ENCODE results near the gene PAQR3. TPM values are rescaled to one million over a fixed set of nuclear protein-coding genes. Genes with fewer than 3 reads are reported as not detected.

PAQR3 gene
- total RNA-seq, 1 donor from 2014 or later = 10.6 TPM

GRCh38 chr4:78971326-78971725 is 32.1 kb upstream of the PAQR3 start:
- peak overlapping the region; percentile 11 for H3K27ac ChIP-seq
- H3K9me3 ChIP-seq = no peaks in the 10 kb centered on the region
- DNase-seq (ENCODE audit: extremely low spot score in 2 of 2) = no peak
- no peak for TF ChIP-seq POLR2A (IDR thresholded peaks at IDR 0.05)
- peak in 1 of 2 donors; percentile 78 for TF ChIP-seq POLR2AphosphoS5 (IDR thresholded peaks at IDR 0.05; ENCODE audit: insufficient read depth in 1 of 2, low read depth in 1 of 2)
- TF ChIP-seq CTCF (IDR thresholded peaks at IDR 0.05) = no peak
- no peaks in the 10 kb centered on the region for H3K4me1 ChIP-seq
- intact Hi-C loops (cut with DNase I) = no loop called here
- no peak overlapping the region for H3K4me3 ChIP-seq
- no peaks in the 10 kb centered on the region for H3K27me3 ChIP-seq
- no peaks in the 10 kb centered on the region for H3K36me3 ChIP-seq

DNA sequence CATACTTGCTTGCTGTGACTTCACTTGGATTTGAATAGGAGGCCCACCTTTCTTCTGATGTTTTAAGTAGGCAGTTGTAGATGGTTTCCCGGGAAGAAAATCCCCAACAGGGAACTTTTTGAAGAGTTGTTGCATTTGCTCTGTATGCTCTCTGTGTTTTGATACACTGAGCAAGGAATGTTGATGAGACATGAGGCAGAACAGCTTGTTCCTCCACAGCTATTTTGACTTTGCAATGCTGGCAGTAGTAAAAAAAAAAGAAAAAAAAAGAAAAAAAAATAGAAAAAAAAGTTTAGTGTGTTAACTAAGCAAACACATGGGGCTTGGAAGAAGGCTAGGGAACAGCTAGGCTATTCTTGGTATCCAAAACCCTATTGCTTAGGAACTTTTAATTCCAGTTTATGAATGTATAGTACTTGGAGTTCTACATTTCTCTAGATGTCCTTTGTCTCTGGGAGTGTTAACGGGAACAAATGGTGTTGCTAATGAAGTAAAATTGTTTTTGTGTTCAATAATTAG is 23.4 kb upstream of the PAQR3 start:
- intact Hi-C loops (cut with DNase I) = no loop called here
- peak in 1 of 2 donors; percentile 89 for TF ChIP-seq POLR2AphosphoS5 (IDR thresholded peaks at IDR 0.05; ENCODE audit: insufficient read depth in 1 of 2, low read depth in 1 of 2)
- TF ChIP-seq CTCF (IDR thresholded peaks at IDR 0.05) = no peak
- no peak for DNase-seq (ENCODE audit: extremely low spot score in 2 of 2)
- Histone ChIP-seq H3K27ac (peak overlapping the region; percentile 70), H3K4me3 (no peak overlapping the region), H3K9me3 (no peaks in the 10 kb centered on the region), H3K4me1 (no peaks in the 10 kb centered on the region), H3K27me3 (no peaks in the 10 kb centered on the region), H3K36me3 (no peaks in the 10 kb centered on the region)

DNA sequence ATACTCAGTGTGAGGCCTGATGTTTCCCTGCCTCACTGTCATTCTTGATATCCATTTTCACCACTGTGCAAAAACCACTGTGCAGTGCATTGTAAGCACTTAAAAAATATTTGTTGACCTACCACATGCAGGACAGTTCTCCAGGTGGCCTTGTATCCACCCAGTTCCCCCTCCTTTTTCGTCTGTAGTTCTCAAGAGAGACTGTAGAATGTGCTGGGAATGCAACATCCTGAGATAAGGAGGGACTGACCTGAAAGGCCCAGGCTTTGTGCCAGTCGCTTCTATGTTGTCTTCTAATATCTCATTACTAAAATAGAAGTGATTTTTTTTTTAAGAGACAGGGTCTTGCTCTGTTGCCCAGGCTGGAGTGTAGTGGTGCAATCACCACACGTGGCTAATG is 21.7 kb upstream of the PAQR3 start:
- no peak overlapping the region for H3K4me3 ChIP-seq
- H3K27me3 ChIP-seq = no peaks in the 10 kb centered on the region
- no peaks in the 10 kb centered on the region for H3K4me1 ChIP-seq
- no peak for DNase-seq (ENCODE audit: extremely low spot score in 2 of 2)
- intact Hi-C loops (cut with DNase I) = no loop called here
- H3K36me3 ChIP-seq = no peaks in the 10 kb centered on the region
- no peak for TF ChIP-seq CTCF (IDR thresholded peaks at IDR 0.05)
- H3K27ac ChIP-seq = no peak overlapping the region
- no peaks in the 10 kb centered on the region for H3K9me3 ChIP-seq

GRCh38 chr4:78956975-78957374 is 17.7 kb upstream of the PAQR3 start:
- TF ChIP-seq POLR2A (IDR thresholded peaks at IDR 0.05) = no peak
- TF ChIP-seq CTCF (IDR thresholded peaks at IDR 0.05) = no peak
- no peak for TF ChIP-seq POLR2AphosphoS5 (IDR thresholded peaks at IDR 0.05; ENCODE audit: insufficient read depth in 1 of 2, low read depth in 1 of 2)
- DNase-seq (ENCODE audit: extremely low spot score in 2 of 2) = no peak
- H3K27ac ChIP-seq = no peak overlapping the region
- no peak overlapping the region for H3K4me3 ChIP-seq
- intact Hi-C loops (cut with DNase I) = loop anchor here (10.0 kb wide), 1 partner anchor 1248 kb away; no protein-coding TSS in a partner anchor
- no peaks in the 10 kb centered on the region for H3K27me3 ChIP-seq
- no peaks in the 10 kb centered on the region for H3K4me1 ChIP-seq
- H3K9me3 ChIP-seq = no peaks in the 10 kb centered on the region
- no peaks in the 10 kb centered on the region for H3K36me3 ChIP-seq

- no peak overlapping the region for H3K27ac ChIP-seq
- intact Hi-C loops (cut with DNase I) = loop anchor here (10.0 kb wide), 1 partner anchor 1251 kb away; no protein-coding TSS in a partner anchor
- no peaks in the 10 kb centered on the region for H3K27me3 ChIP-seq
- no peaks in the 10 kb centered on the region for H3K4me1 ChIP-seq
- H3K36me3 ChIP-seq = no peaks in the 10 kb centered on the region
- DNase-seq (ENCODE audit: extremely low spot score in 2 of 2) = no peak
- TF ChIP-seq POLR2AphosphoS5 (IDR thresholded peaks at IDR 0.05; ENCODE audit: insufficient read depth in 1 of 2, low read depth in 1 of 2) (no peak), POLR2A (IDR thresholded peaks at IDR 0.05) (no peak), CTCF (IDR thresholded peaks at IDR 0.05) (no peak)
- no peak overlapping the region for H3K4me3 ChIP-seq
- no peaks in the 10 kb centered on the region for H3K9me3 ChIP-seq
Measured at GRCh38 chr4:78953769-78954666, 14.8 kb upstream of the PAQR3 start.
